ENCODE measurements around the gene REXO5. TPM values are rescaled to one million over a fixed set of nuclear protein-coding genes. Genes with fewer than 3 reads are reported as not detected.

Gene REXO5
- total RNA-seq, 1 donor from 2014 or later, result 0.44 TPM

DNA sequence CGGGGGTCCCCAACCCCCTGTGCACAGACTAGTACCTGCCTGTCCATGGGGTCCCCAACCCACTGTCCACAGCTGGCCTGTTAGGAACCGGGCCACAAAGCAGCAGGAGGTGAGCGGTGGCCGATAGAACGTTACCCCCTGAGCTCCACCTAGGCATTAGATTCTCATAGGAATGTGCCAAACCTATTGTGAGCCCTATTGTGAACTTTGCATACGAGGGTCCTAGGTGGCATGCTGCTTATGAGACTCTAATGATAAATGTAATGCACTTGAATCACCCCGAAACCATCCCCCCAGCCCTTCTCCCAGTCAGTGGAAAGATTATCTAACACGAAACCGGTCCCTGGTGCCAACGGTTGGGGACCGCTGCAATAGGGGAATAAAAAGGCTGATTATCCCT, 1.5 kb downstream of the REXO5 start:
- CTCF ChIA-PET, result no interaction called here
- TF ChIP-seq, protein P1, sequence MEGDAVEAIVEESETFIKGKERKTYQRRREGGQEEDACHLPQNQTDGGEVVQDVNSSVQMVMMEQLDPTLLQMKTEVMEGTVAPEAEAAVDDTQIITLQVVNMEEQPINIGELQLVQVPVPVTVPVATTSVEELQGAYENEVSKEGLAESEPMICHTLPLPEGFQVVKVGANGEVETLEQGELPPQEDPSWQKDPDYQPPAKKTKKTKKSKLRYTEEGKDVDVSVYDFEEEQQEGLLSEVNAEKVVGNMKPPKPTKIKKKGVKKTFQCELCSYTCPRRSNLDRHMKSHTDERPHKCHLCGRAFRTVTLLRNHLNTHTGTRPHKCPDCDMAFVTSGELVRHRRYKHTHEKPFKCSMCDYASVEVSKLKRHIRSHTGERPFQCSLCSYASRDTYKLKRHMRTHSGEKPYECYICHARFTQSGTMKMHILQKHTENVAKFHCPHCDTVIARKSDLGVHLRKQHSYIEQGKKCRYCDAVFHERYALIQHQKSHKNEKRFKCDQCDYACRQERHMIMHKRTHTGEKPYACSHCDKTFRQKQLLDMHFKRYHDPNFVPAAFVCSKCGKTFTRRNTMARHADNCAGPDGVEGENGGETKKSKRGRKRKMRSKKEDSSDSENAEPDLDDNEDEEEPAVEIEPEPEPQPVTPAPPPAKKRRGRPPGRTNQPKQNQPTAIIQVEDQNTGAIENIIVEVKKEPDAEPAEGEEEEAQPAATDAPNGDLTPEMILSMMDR (IDR thresholded peaks at IDR 0.05), result no peak
- peak overlapping the region; percentile 66 for H3K4me3 Mint-ChIP-seq
- ATAC-seq (ENCODE audit: low read depth), result no peak
- peaks cover 5% of the 10 kb centered on the region for H3K36me3 Mint-ChIP-seq (ENCODE audit: low read depth)
- no peaks in the 10 kb centered on the region for H3K27me3 Mint-ChIP-seq
- H3K9me3 Mint-ChIP-seq, result no peaks in the 10 kb centered on the region
- no peak overlapping the region for H3K27ac Mint-ChIP-seq
- no peak for DNase-seq
- H3K4me1 Mint-ChIP-seq, result peaks cover 15% of the 10 kb centered on the region
- POLR2A ChIA-PET, result no interaction called here
- intact Hi-C loops (cut with micrococcal nuclease), result loop anchor here (2.0 to 5.0 kb wide), 3 partner anchors 67 to 93 kb away; partner anchors contain the start of genes DCUN1D3, LYRM1 and THUMPD1

GRCh38 chr16:20811889-20812439, 5.6 kb downstream of the REXO5 start:
- intact Hi-C loops (cut with micrococcal nuclease), result no loop called here
- Mint-ChIP-seq H3K36me3 (ENCODE audit: low read depth) (no peaks in the 10 kb centered on the region), H3K9me3 (no peaks in the 10 kb centered on the region), H3K27ac (no peak overlapping the region), H3K4me3 (no peak overlapping the region), H3K27me3 (no peaks in the 10 kb centered on the region), H3K4me1 (peaks cover 7% of the 10 kb centered on the region)
- DNase-seq (no peak), ATAC-seq (ENCODE audit: low read depth) (no peak)
- TF ChIP-seq, protein P1 (IDR thresholded peaks at IDR 0.05), result no peak
- CTCF ChIA-PET, result no interaction called here
- POLR2A ChIA-PET, result no interaction called here

DNA sequence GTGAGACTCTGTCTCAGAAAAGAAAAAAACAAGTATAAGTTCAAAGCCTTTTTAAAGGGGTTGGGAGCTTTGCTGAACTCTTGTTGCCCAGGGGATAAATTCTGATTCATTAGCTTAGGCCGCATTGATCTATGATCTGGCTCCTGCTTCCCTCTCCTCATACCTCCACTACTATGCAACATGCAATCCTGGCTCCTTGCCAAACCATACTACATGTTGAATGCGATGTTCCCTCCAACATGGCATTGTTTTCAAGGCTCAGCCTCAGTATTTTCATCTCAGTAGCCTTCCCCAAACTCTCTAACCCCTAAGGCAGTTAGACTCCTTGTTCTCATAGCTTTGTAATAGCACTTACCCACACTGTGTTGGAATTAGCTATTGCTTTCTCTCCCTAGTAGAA, 6.2 kb downstream of the REXO5 start:
- Mint-ChIP-seq H3K9me3 (no peaks in the 10 kb centered on the region), H3K27ac (no peak overlapping the region), H3K4me3 (no peak overlapping the region), H3K36me3 (ENCODE audit: low read depth) (no peaks in the 10 kb centered on the region), H3K27me3 (no peaks in the 10 kb centered on the region), H3K4me1 (peaks cover 4% of the 10 kb centered on the region)
- TF ChIP-seq, protein P1 (IDR thresholded peaks at IDR 0.05), result no peak
- ChIA-PET POLR2A (no interaction called here), CTCF (no interaction called here)
- no peak for ATAC-seq (ENCODE audit: low read depth)
- intact Hi-C loops (cut with micrococcal nuclease), result no loop called here
- no peak for DNase-seq

DNA sequence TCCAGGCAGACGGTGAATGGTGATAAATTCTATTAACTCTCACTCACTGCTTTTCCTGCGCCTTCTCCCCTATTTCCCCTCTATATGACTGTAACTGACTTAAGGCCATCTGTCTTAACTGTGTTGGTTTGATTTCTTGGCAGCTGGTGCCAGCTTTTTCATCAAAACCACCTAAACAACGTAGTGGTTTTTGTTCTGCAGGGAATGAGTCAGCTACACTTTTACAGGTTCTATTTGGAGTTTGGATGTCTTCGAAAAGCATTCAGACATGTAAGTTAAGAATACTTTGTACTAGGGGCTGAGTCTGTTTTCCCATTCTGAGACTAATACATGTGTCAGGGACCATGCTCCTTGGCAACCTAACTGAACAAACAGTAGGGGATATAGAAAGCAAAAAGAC, 8.5 kb downstream of the REXO5 start:
- no peak for DNase-seq
- H3K4me3 Mint-ChIP-seq, result no peak overlapping the region
- H3K4me1 Mint-ChIP-seq, result no peaks in the 10 kb centered on the region
- H3K9me3 Mint-ChIP-seq, result no peaks in the 10 kb centered on the region
- no peaks in the 10 kb centered on the region for H3K36me3 Mint-ChIP-seq (ENCODE audit: low read depth)
- CTCF ChIA-PET, result no interaction called here
- no peak overlapping the region for H3K27ac Mint-ChIP-seq
- TF ChIP-seq, protein P1 (IDR thresholded peaks at IDR 0.05), result no peak
- no peak for ATAC-seq (ENCODE audit: low read depth)
- no peaks in the 10 kb centered on the region for H3K27me3 Mint-ChIP-seq
- intact Hi-C loops (cut with micrococcal nuclease), result no loop called here
- POLR2A ChIA-PET, result interaction anchor here (0.6 kb wide), 1 partner anchor 8 kb away, joined by 4 read pairs; the partner anchor contains the start of genes ERI2 and REXO5

GRCh38 chr16:20818929-20819585, 12.7 kb downstream of the REXO5 start:
- ATAC-seq (ENCODE audit: low read depth) (no peak), DNase-seq (no peak)
- Mint-ChIP-seq H3K4me1 (peaks cover 7% of the 10 kb centered on the region), H3K27ac (no peak overlapping the region), H3K36me3 (ENCODE audit: low read depth) (no peaks in the 10 kb centered on the region), H3K27me3 (no peaks in the 10 kb centered on the region), H3K9me3 (no peaks in the 10 kb centered on the region), H3K4me3 (no peak overlapping the region)
- ChIA-PET CTCF (no interaction called here), POLR2A (interaction anchor here (0.6 kb wide), 1 partner anchor 521 kb away, joined by 3 read pairs; no protein-coding TSS in a partner anchor)
- TF ChIP-seq, protein P1 (IDR thresholded peaks at IDR 0.05), result no peak
- intact Hi-C loops (cut with micrococcal nuclease), result no loop called here

All from activated B cell treated with CpG ODN at 0.5 μM for 24 hours (primary cell).